GM12874 (cell line): Measurements from ENCODE around the gene LRRC10.

Experiments
- TF ChIP-seq, protein P1 (sequence below): IDR thresholded peaks from 2 replicates; pipeline ENCODE4 v1.5.1; 2011; ENCODE audit warnings: low read depth, mild to moderate bottlenecking, control low read depth, low read length, moderate library complexity; ENCODE audit not compliant: insufficient read depth

LRRC10 gene, protein sequence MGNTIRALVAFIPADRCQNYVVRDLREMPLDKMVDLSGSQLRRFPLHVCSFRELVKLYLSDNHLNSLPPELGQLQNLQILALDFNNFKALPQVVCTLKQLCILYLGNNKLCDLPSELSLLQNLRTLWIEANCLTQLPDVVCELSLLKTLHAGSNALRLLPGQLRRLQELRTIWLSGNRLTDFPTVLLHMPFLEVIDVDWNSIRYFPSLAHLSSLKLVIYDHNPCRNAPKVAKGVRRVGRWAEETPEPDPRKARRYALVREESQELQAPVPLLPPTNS

DNA sequence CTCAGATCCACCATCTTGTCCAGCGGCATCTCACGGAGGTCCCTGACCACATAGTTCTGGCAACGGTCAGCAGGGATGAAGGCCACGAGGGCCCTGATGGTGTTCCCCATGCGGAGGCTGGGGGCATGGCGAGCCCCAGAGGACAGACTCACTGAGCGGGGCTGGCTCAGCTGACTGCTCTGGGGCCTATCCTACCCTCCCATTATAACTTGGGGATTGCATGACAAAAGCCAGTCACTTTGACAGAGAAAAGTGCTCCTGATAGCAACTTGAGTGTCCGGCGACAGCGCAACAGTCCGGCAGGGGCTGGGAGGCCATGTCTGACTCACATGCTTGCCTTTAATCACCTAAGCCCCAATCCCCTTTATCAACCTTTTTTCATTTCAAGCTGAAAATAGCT lies at the start of gene LRRC10:
Gene LRRC10, minus strand, starts transcription at position 179 of the 400 bp plus-strand sequence. Its CDS starts 69 bp downstream, at position 110.
- TF ChIP-seq, protein P1, sequence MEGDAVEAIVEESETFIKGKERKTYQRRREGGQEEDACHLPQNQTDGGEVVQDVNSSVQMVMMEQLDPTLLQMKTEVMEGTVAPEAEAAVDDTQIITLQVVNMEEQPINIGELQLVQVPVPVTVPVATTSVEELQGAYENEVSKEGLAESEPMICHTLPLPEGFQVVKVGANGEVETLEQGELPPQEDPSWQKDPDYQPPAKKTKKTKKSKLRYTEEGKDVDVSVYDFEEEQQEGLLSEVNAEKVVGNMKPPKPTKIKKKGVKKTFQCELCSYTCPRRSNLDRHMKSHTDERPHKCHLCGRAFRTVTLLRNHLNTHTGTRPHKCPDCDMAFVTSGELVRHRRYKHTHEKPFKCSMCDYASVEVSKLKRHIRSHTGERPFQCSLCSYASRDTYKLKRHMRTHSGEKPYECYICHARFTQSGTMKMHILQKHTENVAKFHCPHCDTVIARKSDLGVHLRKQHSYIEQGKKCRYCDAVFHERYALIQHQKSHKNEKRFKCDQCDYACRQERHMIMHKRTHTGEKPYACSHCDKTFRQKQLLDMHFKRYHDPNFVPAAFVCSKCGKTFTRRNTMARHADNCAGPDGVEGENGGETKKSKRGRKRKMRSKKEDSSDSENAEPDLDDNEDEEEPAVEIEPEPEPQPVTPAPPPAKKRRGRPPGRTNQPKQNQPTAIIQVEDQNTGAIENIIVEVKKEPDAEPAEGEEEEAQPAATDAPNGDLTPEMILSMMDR, result no peak

DNA sequence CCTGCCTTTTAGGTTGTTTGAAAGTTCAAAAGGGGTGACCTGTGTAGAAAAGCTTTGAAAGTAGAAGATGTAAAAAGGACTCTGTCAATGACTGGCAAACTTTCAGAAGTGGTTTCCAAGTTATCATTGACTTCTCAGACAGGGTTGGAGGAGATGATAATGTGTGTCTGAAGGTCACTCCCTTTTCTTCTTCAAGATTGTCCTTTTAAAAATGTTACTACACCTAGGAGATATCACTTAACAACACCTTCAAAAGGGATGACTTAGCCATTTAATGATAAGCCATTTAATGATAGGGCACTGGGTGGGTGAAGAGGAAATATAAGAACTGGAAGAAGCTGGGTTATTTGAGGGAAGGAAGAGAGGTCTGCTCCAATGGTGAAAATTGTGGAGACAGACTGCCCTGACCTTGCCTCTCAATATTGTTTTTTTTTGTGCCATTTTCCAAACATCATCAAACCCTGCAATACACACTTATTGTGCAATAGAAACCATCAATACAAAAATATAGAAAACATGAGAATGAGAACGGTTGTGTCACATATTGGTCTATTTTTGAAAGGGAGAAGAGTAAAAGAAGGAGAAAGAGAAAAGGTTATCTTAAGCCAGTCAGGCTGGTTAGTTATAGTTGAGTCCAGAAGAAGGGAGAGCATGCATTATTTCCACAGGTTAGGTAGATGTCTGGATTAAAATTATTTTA lies 49.6 kb upstream of the LRRC10 start:
- TF ChIP-seq, protein P1, result no peak

DNA sequence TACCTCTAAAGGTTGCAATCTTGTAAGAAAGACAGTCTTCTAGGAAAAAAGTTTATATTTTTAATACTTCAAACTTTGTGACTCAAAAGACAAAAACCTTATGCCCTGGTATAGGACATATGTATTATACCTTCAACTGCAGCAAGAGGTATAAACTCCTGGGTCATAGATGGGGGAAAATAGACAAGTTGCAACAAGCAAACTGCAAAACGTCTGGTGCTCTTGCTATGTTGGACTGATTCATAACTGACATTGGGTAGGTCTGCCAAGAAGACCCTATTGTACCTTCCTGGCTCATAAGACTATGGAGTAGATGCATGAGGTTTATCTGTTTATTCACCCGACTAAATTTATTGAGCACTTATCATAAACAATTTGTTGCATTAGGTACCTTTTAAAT lies 47.5 kb upstream of the LRRC10 start:
- TF ChIP-seq, protein P1, result no peak

DNA sequence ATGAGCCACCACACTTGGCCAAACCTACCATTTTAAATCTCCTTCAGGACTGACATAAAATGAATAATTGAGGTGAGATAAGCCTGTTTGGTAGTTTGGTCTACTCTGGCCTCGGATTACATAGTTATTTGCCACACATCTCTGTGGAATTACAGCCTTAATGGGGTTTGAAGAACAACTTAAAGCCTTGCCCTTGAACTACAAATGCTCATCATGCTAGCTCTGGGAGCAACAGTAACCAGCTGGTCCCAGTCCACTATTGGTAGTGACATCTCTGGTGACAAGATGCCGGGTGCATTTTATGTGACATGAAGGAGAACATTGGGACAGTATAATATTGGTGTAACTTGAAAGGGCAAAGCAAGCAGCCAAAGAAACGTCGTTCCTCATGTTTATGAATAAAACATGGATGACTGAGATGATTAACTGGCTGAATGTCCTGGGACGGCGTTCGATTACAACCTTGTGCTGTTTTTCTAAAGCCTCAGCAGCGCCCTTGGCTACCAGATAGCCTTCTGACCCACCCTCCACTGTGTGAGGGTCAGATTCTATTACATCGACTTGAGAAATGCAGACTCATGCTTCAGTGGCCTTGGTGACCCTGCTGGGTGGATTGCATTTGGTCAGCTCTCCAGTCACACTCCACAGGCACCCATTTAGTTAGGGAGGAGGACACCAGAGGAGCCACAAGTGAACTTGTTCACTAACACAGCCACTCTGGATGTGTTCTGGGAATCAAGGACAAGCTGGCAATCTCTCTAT lies 46.9 kb upstream of the LRRC10 start:
- TF ChIP-seq, protein P1, result no peak

DNA sequence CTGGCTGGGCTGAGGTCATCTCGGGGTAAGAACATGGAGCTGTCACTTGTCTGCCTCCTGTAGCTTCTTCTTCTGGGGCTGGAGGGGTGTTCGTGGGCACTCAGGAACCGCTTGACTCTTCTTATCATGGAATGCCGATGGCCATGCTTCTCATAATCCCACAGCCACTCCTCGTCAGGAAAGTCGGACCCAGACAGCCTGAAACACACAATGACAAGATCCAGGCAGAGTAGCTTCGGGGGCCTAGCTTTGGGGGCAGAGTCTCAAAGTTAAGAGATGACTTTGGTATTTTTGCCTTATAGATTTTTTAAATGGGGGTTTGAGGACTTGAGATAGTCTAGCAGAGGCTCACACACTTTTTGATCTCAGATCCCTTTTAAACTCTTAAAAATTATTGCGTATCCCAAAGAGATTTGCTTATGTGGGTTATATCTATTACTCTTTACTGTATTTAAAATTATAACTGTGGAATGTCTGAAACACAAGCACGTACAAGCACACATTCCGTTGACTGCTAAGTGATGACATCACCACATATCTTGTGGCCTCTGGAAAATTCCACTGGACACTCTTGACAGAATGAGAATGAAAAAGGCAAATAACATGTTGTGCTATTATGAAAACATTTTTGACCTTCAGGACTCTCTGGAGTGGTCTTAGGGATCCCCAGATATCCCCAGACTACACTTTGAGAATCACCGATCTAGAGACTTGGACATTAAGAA lies 45.1 kb upstream of the LRRC10 start:
- TF ChIP-seq, protein P1, result no peak

DNA sequence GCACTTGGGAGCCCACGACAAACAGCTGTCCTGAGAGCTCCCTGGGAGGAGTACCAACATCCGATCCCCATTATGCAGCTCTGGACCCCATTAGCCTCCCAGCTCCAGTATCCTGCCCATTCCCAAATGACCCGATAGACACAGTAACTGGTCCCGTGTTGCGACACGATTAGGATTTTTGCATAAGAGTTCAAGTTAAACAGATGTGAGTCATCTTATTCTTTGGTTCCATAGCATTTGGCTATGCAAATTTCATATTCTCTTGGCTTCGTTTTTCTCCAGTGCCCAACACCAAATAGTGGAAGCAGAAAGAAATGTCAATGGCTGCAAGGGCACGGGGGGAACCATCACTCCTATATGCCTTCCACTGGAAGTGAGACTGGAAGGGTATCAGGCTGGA lies 43.0 kb upstream of the LRRC10 start:
- TF ChIP-seq, protein P1, result no peak
